ENCODE results near the gene OPRL1. TPM values are rescaled to one million over a fixed set of nuclear protein-coding genes. Genes with fewer than 3 reads are reported as not detected.

Gene OPRL1
- polyA plus RNA-seq, 3 donors = 7.0 to 9.0 (median 8.8) TPM

DNA sequence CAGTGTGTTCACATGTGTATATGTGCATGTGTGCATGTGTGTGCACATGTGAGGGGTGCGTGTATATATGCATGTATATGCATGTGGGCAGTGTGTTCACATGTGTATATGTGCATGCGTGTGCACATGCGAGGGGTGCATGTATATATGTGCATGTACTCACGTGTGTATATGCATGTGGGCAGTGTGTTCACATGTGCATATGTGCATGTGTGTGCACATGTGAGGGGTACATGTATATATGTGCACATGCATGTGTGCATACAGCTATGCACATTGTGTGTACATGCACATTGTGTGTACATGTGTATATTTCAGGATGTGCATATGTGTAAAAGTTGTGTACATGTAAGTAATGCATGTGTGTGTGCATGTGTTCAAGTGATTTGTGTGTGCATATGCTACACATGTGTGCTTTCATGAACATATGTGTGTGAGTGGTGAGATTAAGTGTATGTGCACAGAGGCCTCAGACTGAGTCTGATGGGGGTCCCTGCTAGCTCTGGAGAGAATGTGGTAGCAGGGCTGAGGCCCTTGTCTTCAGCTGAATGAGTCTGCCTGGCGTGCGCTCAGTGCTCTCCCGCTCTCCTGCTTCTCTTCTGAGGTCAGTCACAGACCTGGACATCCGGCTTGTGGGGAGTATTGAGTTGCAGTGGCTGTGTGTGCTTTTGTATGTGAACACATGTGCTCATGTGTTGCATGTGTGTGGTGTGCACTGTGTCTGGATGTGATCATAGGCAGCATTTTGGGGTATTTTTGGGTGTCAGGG, 64.4 kb downstream of the OPRL1 start:
- no peaks in the 10 kb centered on the region for H3K79me2 ChIP-seq (ENCODE audit: insufficient read depth, low read length)
- no peak overlapping the region for H3K27ac ChIP-seq (ENCODE audit: low read depth in 1 of 2, low read length in 2 of 2)
- no peak overlapping the region for H3K9ac ChIP-seq (ENCODE audit: insufficient read depth, low read length, poor library complexity, severe bottlenecking)
- no peak for DNase-seq
- H2AFZ ChIP-seq (ENCODE audit: insufficient read depth, low read depth, low read length, poor library complexity, severe bottlenecking) = no peak overlapping the region
- WGBS (ENCODE audit: insufficient coverage) = 98% methylated on average over 8 of the region's 8 CpGs
- no peaks in the 10 kb centered on the region for H3K27me3 ChIP-seq (ENCODE audit: control insufficient read depth in 2 of 2, insufficient read depth in 2 of 2, low read length in 2 of 2)
- H3K36me3 ChIP-seq (replicated peaks in 1 of 2; ENCODE audit: control insufficient read depth in 1 of 2, insufficient read depth in 2 of 2, low read length in 2 of 2) = no peaks in the 10 kb centered on the region
- H3K4me1 ChIP-seq (ENCODE audit: control insufficient read depth in 1 of 2, insufficient read depth in 2 of 2, low read length in 2 of 2) = no peaks in the 10 kb centered on the region
- Mint-ChIP-seq H3K9me3 (peaks cover 17 to 29% (median 19%) of the 10 kb centered on the region in 7 donors), H3K27me3 (ENCODE audit: low read depth in 3 of 3) (peaks cover 3 to 9% (median 6%) of the 10 kb centered on the region in 3 donors), H3K4me3 (no peak overlapping the region), H3K4me1 (no peaks in the 10 kb centered on the region), H3K27ac (no peak overlapping the region), H3K36me3 (no peaks in the 10 kb centered on the region)
- no peaks in the 10 kb centered on the region for H4K20me1 ChIP-seq (ENCODE audit: insufficient read depth, low read length)
- H3K4me2 ChIP-seq (replicated peaks; ENCODE audit: extremely low read depth, low read length, poor library complexity, severe bottlenecking) = no peak overlapping the region
- TF ChIP-seq, protein P1, sequence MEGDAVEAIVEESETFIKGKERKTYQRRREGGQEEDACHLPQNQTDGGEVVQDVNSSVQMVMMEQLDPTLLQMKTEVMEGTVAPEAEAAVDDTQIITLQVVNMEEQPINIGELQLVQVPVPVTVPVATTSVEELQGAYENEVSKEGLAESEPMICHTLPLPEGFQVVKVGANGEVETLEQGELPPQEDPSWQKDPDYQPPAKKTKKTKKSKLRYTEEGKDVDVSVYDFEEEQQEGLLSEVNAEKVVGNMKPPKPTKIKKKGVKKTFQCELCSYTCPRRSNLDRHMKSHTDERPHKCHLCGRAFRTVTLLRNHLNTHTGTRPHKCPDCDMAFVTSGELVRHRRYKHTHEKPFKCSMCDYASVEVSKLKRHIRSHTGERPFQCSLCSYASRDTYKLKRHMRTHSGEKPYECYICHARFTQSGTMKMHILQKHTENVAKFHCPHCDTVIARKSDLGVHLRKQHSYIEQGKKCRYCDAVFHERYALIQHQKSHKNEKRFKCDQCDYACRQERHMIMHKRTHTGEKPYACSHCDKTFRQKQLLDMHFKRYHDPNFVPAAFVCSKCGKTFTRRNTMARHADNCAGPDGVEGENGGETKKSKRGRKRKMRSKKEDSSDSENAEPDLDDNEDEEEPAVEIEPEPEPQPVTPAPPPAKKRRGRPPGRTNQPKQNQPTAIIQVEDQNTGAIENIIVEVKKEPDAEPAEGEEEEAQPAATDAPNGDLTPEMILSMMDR (IDR thresholded peaks at IDR 0.05) = no peak
- H3K4me3 ChIP-seq (replicated peaks in 1 of 3; ENCODE audit: low read depth in 2 of 3, low read length in 3 of 3) = no peak overlapping the region
- peaks cover 22 to 26% of the 10 kb centered on the region in 2 donors for H3K9me3 ChIP-seq (replicated peaks in 1 of 2; ENCODE audit: control insufficient read depth in 1 of 2, insufficient read depth in 1 of 2, low read length in 2 of 2)
- intact Hi-C loops (cut with micrococcal nuclease) = no loop called here

DNA sequence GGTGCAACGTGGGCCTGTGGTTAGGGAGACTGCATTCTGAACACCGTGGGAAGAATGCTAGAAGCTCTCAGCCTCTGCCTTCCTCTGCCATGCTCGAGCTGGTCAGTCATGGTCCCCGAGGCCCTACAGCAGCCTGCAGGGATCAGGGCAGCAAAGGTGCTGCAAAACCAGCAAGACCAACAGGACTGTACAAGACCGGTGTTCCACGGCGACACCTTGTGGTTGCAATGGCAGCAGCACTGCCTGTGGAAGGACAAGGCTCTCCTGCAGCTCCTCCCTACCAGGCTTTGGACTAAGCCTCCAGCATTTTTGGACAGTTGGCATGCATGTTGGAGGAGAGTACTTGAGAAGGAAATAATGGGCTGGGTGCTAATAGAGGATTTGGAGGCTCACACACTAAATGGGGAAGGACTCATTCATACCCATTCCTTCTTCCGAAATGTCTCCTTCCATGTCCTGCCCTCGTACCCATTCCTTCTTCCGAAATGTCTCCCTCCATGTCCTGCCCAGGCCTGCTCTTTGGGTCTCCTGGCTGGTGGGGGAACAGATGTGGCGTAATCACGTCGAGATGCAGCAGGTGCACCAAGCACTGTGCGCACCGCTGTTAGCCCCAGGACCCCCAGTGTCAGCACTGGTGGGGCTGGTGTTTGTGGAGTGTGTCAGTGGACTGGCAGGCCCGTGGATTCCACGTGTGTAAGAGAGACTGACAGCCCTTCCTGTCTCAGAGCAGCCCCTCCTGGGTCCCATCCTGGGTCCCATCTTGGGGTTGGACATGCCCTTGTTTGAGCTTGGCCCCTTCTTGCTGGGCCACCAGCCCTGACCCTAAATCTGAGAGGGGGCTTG, 65.8 kb downstream of the OPRL1 start:
- intact Hi-C loops (cut with micrococcal nuclease) = no loop called here
- Histone ChIP-seq H3K36me3 (replicated peaks in 1 of 2; ENCODE audit: control insufficient read depth in 1 of 2, insufficient read depth in 2 of 2, low read length in 2 of 2) (no peaks in the 10 kb centered on the region), H3K27ac (ENCODE audit: low read depth in 1 of 2, low read length in 2 of 2) (no peak overlapping the region), H3K4me3 (replicated peaks in 1 of 3; ENCODE audit: low read depth in 2 of 3, low read length in 3 of 3) (no peak overlapping the region), H3K79me2 (ENCODE audit: insufficient read depth, low read length) (no peaks in the 10 kb centered on the region), H3K4me1 (ENCODE audit: control insufficient read depth in 1 of 2, insufficient read depth in 2 of 2, low read length in 2 of 2) (no peaks in the 10 kb centered on the region), H3K4me2 (replicated peaks; ENCODE audit: extremely low read depth, low read length, poor library complexity, severe bottlenecking) (no peak overlapping the region), H3K27me3 (ENCODE audit: control insufficient read depth in 2 of 2, insufficient read depth in 2 of 2, low read length in 2 of 2) (no peaks in the 10 kb centered on the region), H2AFZ (ENCODE audit: insufficient read depth, low read depth, low read length, poor library complexity, severe bottlenecking) (no peak overlapping the region), H4K20me1 (ENCODE audit: insufficient read depth, low read length) (no peaks in the 10 kb centered on the region), H3K9me3 (replicated peaks in 1 of 2; ENCODE audit: control insufficient read depth in 1 of 2, insufficient read depth in 1 of 2, low read length in 2 of 2) (peaks cover 26 to 34% of the 10 kb centered on the region in 2 donors), H3K9ac (ENCODE audit: insufficient read depth, low read length, poor library complexity, severe bottlenecking) (no peak overlapping the region)
- no peak for DNase-seq
- Mint-ChIP-seq H3K4me3 (no peak overlapping the region), H3K36me3 (no peaks in the 10 kb centered on the region), H3K4me1 (no peaks in the 10 kb centered on the region), H3K27me3 (ENCODE audit: low read depth in 3 of 3) (peaks cover 4 to 9% (median 6%) of the 10 kb centered on the region in 3 donors), H3K27ac (peak overlapping the region in 1 of 7 donors; percentile 15), H3K9me3 (peaks cover 19 to 34% (median 21%) of the 10 kb centered on the region in 7 donors)
- TF ChIP-seq, protein P1 (IDR thresholded peaks at IDR 0.05) = no peak
- WGBS (ENCODE audit: insufficient coverage) = 96% methylated on average over 15 of the region's 17 CpGs

Data from CD14-positive monocyte (primary cell).